GM21528 (cell line): ENCODE results near the gene PPFIBP2.

Experiments
- ATAC-seq: cut with Tn5 transposase; IDR thresholded peaks from one replicate; pipeline ENCODE4 v1.9.1; 2021; ENCODE audit warnings: mild to moderate bottlenecking, moderate library complexity; ENCODE audit not compliant: unreplicated experiment, low FRiP score

The PPFIBP2 gene

DNA sequence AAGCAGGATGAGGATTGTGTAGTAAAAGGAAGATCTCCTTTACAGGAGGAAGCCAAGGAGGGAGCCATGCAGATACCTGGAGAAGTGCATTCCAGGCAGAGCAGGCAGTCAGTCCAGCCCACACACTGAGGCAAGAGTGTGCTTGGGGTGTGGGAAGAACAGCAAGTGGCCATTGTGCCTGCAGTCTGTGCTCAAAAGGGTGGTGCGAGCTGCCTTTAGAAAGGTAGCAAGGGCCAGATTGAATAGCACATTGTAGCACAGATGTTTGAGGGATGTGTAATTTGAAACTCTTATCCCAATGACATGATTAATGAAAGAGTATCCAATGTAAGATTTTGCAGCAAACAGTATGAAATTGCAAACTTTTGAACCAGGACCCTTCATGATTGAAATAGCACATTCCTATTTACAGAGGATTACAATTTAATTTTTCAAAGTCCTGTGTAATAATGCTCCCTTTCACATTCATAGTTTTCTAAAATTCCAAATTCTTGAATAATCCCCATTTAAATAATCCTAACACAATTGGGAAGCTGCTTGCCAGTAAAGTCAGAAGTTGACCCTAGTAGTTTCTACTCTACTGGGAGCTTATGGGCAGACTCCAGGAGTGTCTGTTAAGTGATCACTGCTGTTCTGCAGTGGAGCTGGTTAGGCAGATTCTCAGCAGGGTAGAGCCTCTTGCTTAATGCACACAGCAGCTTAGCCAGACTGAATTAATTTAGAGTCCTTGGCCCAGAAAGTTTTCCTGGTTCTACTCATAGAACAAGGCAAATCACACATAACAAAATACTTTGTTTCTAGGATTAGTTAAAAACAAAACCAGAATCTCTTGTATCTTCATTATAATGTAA, 81.4 kb downstream of the PPFIBP2 start:
- no peak for ATAC-seq

DNA sequence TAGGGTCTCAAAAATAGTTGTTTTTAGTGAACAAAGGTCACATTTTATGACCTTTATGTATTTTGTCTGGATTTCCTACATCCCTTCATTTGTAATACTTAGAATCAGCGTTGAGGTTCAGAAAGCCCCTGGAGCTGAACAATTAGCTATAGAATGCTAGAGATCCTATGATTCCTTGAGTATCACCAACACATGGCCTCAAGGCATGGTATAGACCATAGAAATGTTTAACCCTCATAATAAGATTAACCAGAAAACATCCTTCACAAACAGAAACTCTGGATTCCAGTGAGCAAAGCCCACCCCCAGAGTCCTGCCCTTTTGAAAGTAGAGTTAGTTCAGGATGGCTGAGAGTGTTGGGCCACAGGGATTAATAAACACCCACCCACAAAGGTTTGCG, 82.2 kb downstream of the PPFIBP2 start:
- ATAC-seq: no peak

DNA sequence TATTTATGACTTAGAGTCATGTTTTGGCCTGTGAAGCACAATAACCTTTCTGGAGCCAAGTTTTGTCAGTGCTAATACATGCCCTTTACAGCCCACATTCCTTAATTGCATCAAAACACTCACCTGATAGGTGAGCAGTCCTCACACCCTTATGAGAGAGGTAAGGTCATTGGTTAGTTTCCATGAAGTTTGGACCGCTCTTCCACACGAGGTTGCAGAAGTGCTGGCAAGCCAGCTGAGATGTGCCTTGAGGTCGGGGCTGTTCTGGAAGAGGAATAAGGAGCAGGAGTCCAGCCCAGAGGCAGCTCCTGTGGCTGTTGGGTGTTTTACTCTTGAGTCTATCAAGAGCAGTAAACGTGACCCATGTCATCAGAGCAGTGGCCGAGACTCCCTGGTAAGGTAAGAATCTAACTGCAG, 83.2 kb downstream of the PPFIBP2 start:
- ATAC-seq: no peak

DNA sequence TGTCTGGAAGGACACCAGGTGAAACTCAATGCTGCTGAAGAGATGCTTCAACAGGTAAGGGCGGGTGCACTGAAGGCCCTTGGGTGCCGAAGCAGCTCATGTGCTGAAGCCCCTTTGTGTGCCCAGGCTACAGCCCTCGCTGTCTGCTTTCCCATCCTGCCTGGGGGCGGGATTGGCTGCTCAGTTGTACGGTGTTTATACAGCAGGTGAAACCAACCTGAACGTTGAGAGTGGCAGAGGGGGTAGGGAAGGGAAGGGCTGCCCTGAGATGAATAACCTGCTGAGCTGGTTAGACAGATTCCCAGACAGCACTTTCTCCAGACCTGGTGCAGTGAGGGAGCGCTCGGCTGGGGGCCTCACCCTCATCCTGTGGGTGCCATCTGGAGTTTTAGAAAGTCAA, 83.8 kb downstream of the PPFIBP2 start:
- no peak for ATAC-seq

- no peak for ATAC-seq
Measured at GRCh38 chr11:7599209-7599608, 85.4 kb downstream of the PPFIBP2 start.

DNA sequence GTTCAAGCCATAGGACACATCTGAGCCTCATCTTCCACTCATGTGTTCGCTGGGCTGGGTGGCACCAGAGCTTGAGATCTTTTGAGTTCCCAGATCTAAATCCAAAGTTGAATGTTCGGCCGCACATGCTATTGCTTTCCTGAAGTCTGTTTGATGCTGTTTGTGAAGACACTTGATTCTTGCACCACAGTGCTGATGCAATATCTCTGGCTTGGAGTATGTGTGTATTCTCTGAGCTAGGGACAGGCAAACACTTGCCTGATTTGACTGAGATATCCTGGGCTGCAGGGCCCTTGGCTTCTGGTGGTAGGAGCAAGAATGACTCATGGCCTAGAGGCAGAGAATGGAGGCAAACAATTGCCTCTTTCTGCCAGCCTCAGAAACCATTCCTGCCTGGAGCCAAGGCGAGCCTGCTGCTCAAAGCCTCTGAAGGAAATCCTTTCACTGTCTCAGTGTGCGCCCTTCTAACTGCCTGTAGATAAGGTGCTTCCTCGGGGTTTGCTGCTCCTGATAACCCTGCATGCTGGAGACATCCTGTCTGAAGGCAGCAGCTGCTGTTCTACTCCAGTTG, 86.5 kb downstream of the PPFIBP2 start:
- no peak for ATAC-seq

- no peak for ATAC-seq
Measured at GRCh38 chr11:7603031-7603781, 89.4 kb downstream of the PPFIBP2 start.

GRCh38 chr11:7604331-7604955, 90.6 kb downstream of the PPFIBP2 start:
- ATAC-seq: no peak

DNA sequence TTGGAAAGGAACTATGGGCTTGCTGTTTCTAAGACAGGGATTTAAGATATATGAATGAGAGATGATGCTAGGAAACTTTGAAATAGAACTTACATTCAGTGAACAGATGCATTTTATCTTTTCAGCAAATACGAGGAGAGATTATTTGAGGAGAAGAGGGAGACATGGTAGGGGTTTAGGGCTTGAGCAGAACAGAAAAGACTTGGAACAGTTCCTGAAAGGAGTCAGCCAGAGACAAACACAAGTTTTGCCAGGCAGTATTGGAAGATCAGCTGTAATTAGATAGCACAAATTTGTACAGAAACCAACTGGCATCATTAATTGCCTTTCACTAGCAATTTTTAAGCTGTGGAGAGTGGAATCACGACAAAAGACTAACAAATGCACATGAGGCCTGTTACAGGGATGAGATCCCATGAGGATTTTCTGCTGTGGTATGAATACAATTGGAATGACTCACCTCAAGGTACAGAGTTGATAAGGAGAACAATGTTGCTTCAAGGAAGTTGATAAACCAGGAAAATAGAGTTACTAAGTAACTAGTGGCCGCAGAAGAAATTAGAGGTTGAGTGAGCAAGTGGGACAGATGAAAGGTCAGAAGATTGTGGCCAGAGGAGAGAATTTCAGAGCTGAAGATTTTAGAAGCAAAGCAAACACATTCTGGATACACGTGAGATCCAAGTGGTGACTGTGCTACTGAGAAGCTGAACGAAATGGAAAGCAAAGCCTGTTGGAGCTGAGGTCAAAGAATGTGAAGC, 91.6 kb downstream of the PPFIBP2 start:
- no peak for ATAC-seq

DNA sequence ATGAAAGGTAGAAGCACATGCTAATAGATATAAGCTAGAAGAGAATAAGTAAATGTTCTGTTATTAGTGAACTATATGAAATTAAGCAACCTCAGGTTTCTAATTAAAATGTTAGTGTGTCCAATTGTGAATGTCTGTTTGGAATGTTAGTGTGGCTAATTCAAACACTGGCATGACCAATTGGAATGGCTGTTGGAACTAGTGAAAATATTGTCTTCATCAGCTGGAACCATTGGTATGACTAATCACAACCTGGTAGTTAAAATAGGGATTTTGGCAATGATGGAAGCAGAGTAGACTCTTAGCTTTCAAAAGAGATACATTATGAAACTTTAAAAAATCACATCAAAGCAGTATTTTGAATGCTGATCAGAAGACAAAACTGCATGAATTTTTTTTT, 92.7 kb downstream of the PPFIBP2 start:
- no peak for ATAC-seq

- ATAC-seq: no peak
Measured at GRCh38 chr11:7609015-7609414, 95.2 kb downstream of the PPFIBP2 start.

GRCh38 chr11:7609521-7609920, 95.7 kb downstream of the PPFIBP2 start:
- no peak for ATAC-seq

- ATAC-seq: no peak
Measured at GRCh38 chr11:7610393-7610792, 96.6 kb downstream of the PPFIBP2 start.

DNA sequence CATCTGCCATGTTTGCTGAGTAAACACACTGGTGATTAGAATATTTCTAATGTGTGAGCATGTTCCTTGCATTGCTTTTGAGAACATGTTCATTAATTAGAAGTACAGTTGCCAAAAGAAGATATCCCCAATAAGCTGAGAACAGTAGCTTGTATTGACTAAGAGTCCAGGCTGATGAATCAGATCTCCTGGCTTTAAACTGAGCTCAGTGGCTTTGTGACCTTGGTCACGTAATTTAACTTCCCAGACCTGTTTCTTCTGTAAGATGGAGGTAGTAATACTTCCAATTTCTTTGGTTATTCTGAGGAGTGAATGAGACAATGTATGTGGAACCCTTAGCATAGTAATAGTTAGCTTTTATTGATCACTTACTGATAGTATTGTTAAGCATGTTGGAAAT, 97.6 kb downstream of the PPFIBP2 start:
- ATAC-seq: no peak

DNA sequence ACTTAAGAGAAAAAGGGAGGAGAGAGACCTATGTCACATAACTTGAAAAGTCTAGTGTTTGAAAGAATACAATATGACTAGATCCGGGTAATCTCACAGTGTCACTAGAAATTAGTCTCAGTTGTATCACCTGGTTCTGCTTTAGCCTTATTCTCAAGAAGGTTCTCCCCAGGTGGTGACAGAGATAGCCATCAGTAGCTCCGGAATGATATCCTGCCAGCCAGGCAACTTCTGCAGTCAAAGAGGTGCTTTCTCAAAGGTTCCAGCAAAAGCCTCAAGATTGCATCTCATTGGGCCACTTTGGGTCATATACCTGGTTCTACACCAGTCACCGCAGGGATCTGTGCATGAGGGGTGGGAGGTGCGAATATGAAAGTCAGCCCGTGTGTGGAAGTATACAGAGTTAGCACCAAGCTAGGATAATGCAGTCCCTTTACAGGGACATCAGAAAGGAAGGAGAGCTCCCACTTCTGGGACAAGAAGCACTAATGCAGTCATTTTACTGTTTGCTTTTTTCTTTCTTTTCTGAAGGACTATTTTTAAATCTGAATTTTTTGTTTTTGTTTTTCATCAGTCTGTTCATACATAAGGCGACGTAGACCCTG, 98.4 kb downstream of the PPFIBP2 start:
- ATAC-seq: no peak

- ATAC-seq: no peak
Measured at GRCh38 chr11:7612661-7613393, 99.0 kb downstream of the PPFIBP2 start.

- no peak for ATAC-seq
Measured at GRCh38 chr11:7613394-7613720, 99.6 kb downstream of the PPFIBP2 start.

DNA sequence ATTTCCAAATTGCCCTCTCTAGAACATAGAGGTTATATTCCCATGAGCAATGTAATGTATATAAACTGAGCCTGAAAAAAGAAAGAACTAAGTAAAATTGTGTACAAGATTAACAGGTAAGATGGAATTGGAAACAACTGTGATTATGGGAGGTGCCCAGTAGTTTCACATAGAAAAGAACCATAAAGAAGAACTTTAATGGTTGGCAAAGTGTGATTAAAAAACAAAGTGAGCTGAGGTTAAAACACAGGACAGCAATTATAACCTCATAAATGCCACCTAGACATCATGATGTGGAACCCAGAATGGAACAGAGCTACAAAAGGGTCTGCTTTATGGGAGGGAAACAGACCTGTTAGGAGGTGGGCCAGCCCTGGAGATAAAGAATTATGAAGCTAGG, 100.9 kb downstream of the PPFIBP2 start:
- ATAC-seq: no peak

DNA sequence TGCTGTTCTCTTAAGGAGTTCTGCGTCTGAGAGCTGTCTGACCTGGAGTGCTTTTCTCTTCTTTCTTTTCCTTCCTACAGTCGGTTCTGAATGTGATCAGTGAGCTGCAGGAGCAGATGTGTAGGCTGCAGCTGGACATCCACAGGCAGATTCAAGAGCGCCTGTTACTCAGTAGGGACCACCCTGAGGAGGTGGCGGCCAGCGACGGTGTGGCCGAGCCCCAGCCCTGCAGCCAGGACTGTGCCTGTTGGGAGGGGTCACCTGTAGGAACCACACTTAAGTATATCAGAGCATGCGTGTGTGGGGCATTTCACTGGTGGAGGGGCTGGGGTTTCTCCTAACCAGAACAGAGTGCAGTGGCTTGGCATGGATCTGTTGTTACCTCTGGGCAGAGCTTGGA, 103.2 kb downstream of the PPFIBP2 start:
- ATAC-seq: no peak
